ENCODE data around the gene CPT1A.

Gene CPT1A

GRCh38 chr11:68751331-68751856 is 90.3 kb downstream of the CPT1A start, which contains the start of gene TESMIN:
Gene TESMIN (minus strand): TSS chr11:68751520. CDS start chr11:68750660, 860 bp downstream.
- DNase-seq = peak; percentile 88

- DNase-seq = no peak
Observed at GRCh38 chr11:68751004-68751325, 90.8 kb downstream of the CPT1A start.

- DNase-seq = no peak
Observed at GRCh38 chr11:68750195-68751003, 91.3 kb downstream of the CPT1A start.

GRCh38 chr11:68749229-68750123 is 92.2 kb downstream of the CPT1A start:
- peak; percentile 40 for DNase-seq

- DNase-seq = no peak
Observed at GRCh38 chr11:68748061-68748460, 93.7 kb downstream of the CPT1A start.

- DNase-seq = no peak
Observed at GRCh38 chr11:68743539-68743938, 98.2 kb downstream of the CPT1A start.

GRCh38 chr11:68741463-68741862 is 100.3 kb downstream of the CPT1A start:
- DNase-seq = no peak

- DNase-seq = no peak
Observed at GRCh38 chr11:68735646-68736045, 106.1 kb downstream of the CPT1A start.

- no peak for DNase-seq
Observed at GRCh38 chr11:68735125-68735524, 106.6 kb downstream of the CPT1A start.

- no peak for DNase-seq
Observed at GRCh38 chr11:68734111-68734510, 107.6 kb downstream of the CPT1A start.

- no peak for DNase-seq
Observed at GRCh38 chr11:68727783-68728182, 113.9 kb downstream of the CPT1A start.

GRCh38 chr11:68724293-68724692 is 117.4 kb downstream of the CPT1A start:
- no peak for DNase-seq

- DNase-seq = no peak
Observed at GRCh38 chr11:68722143-68722542, 119.6 kb downstream of the CPT1A start.

GRCh38 chr11:68721075-68721474 is 120.6 kb downstream of the CPT1A start:
- DNase-seq = no peak

GRCh38 chr11:68715456-68716122 is 126.1 kb downstream of the CPT1A start:
- DNase-seq = no peak

- DNase-seq = no peak
Observed at GRCh38 chr11:68714060-68714856, 127.5 kb downstream of the CPT1A start.

- DNase-seq = no peak
Observed at GRCh38 chr11:68711114-68711513, 130.6 kb downstream of the CPT1A start.

GRCh38 chr11:68710409-68710808 is 131.3 kb downstream of the CPT1A start:
- no peak for DNase-seq

- no peak for DNase-seq
Observed at GRCh38 chr11:68709062-68709461, 132.7 kb downstream of the CPT1A start.

GRCh38 chr11:68707527-68707926 is 134.2 kb downstream of the CPT1A start:
- no peak for DNase-seq

- DNase-seq = no peak
Observed at GRCh38 chr11:68704887-68705286, 136.8 kb downstream of the CPT1A start.
